GM12878 (cell line): ENCODE measurements around the gene INPP1. TPM values are rescaled to one million over a fixed set of nuclear protein-coding genes. Genes with fewer than 3 reads are reported as not detected.

Experiments
- ATAC-seq: fragments of 200-7000 bp; cut with Tn5 transposase; 3 replicates; pipeline ENCODE4 v1.9.1; 2020; ENCODE audit warnings: mild to moderate bottlenecking, moderate library complexity
- BruUV-seq: library from RNA; stranded (reverse); fragments of 400-500 nt; replicated peaks from 2 replicates; lab custom pipeline; 2021; lab: Mats Ljungman, UMichigan
- CTCF ChIA-PET: fragments of 300-600 bp; sonication (Branson Sonifier 250); formaldehyde crosslinking; extraction: SDS; loops from one replicate; lab custom pipeline; 2021; ENCODE audit warnings: inconsistent platforms; lab: Yijun Ruan, JAX
- POLR2A ChIA-PET: fragments of 350-600 bp; formaldehyde crosslinking; extraction: SDS; loops from one replicate; lab custom pipeline; 2021; ENCODE audit warnings: inconsistent platforms; lab: Charles Lee
- RAD21 ChIA-PET: fragments of 300-600 bp; sonication (Branson Sonifier 250); formaldehyde crosslinking; loops from one replicate; lab custom pipeline; 2023; ENCODE audit warnings: antibody characterized with exemption; ENCODE audit not compliant: unreplicated experiment; lab: Charles Lee
- SMC1A ChIA-PET: fragments of 300-600 bp; sonication (Branson Sonifier 250); formaldehyde crosslinking; loops from one replicate; lab custom pipeline; 2023; ENCODE audit not compliant: unreplicated experiment, uncharacterized antibody; lab: Charles Lee
- DNase-seq: peaks from one replicate; pipeline ENCODE4 v3.0.0-alpha.2; 2011; ENCODE audit warnings: low read depth, low spot score
- FAIRE-seq: peaks from 3 replicates; lab custom pipeline; 2011; peaks lifted over from hg19 to GRCh38; lab: Jason Lieb, UNC
- H2AFZ ChIP-seq: 2 replicates; pipeline ENCODE4 v1.6.0; 2011; ENCODE audit warnings: low read depth, low read length, control low read depth; ENCODE audit not compliant: control insufficient read depth
- H3K27ac ChIP-seq: 2 replicates; pipeline ENCODE4 v1.5.1; 2011; ENCODE audit warnings: control low read depth; ENCODE audit not compliant: control insufficient read depth, insufficient read depth
- H3K27me3 ChIP-seq, 2 experiments: replicated peaks in 1 of 2; 2 replicates each; pipeline versions ENCODE4 v1.6.0 to v1.6.1; 2011; ENCODE audit warnings: low read length in 1 of 2; ENCODE audit not compliant: control insufficient read depth in 2 of 2, insufficient read depth in 2 of 2
- H3K36me3 ChIP-seq, 2 experiments: 2 replicates each; pipeline ENCODE4 v1.5.1; 2011; ENCODE audit warnings: low read length in 1 of 2; ENCODE audit not compliant: control insufficient read depth in 2 of 2, insufficient read depth in 2 of 2
- H3K4me1 ChIP-seq: 2 replicates; pipeline ENCODE4 v1.6.1; 2011; ENCODE audit warnings: mild to moderate bottlenecking, low read length, moderate library complexity, mixed read lengths; ENCODE audit not compliant: control insufficient read depth, insufficient read depth
- H3K4me2 ChIP-seq: 2 replicates; pipeline ENCODE4 v1.6.0; 2011; ENCODE audit warnings: control low read depth; ENCODE audit not compliant: control insufficient read depth, insufficient read depth
- H3K4me3 ChIP-seq: fragments of 200-600 bp; sonication (generic); 2 replicates; pipeline ENCODE4 v1.5.1; 2016
- H3K79me2 ChIP-seq: 2 replicates; pipeline ENCODE4 v1.6.0; 2011; ENCODE audit warnings: low read length; ENCODE audit not compliant: control insufficient read depth, insufficient read depth
- H3K9ac ChIP-seq: 2 replicates; pipeline ENCODE4 v1.8.0; 2011; ENCODE audit warnings: low read length, control low read depth, mixed read lengths; ENCODE audit not compliant: control insufficient read depth, insufficient read depth
- H3K9me3 ChIP-seq: replicated peaks from 3 replicates; pipeline ENCODE4 v1.5.1; 2011; ENCODE audit warnings: mild to moderate bottlenecking, low read length; ENCODE audit not compliant: control insufficient read depth, insufficient read depth
- H4K20me1 ChIP-seq: 2 replicates; pipeline ENCODE4 v1.6.0; 2011; ENCODE audit not compliant: control insufficient read depth, insufficient read depth
- ATF3 ChIP-seq: IDR thresholded peaks from 2 replicates; pipeline ENCODE4 v1.6.1; 2011; ENCODE audit warnings: low read depth, mild to moderate bottlenecking, low read length, moderate library complexity, borderline replicate concordance; ENCODE audit errors: extremely low read depth
- BCL3 ChIP-seq: IDR thresholded peaks from 2 replicates; pipeline ENCODE4 v1.6.1; 2011; ENCODE audit warnings: borderline replicate concordance, low read depth, mild to moderate bottlenecking, moderate library complexity, low read length; ENCODE audit not compliant: insufficient read depth, poor library complexity, severe bottlenecking
- FOXM1 ChIP-seq: IDR thresholded peaks from 2 replicates; pipeline ENCODE4 v1.6.1; 2012; ENCODE audit warnings: low read depth, mild to moderate bottlenecking, inconsistent platforms, low read length, moderate library complexity
- LARP7 ChIP-seq: fragments of 450-650 bp; IDR thresholded peaks from 2 replicates; pipeline ENCODE4 v1.6.1; 2017; ENCODE audit warnings: mild to moderate bottlenecking
- MEF2A ChIP-seq: IDR thresholded peaks from 2 replicates; pipeline ENCODE4 v1.6.1; 2011; ENCODE audit warnings: low read depth, mild to moderate bottlenecking, low read length, moderate library complexity; ENCODE audit not compliant: insufficient read depth
- NBN ChIP-seq: fragments of 450-650 bp; IDR thresholded peaks from 2 replicates; pipeline ENCODE4 v1.6.1; 2016
- NFYA ChIP-seq: IDR thresholded peaks from 2 replicates; pipeline ENCODE4 v1.6.1; 2011; ENCODE audit warnings: low read depth, mild to moderate bottlenecking, low read length, improper control_type of control experiment, borderline replicate concordance
- SIX5 ChIP-seq: IDR thresholded peaks from 2 replicates; pipeline ENCODE4 v1.6.1; 2011; ENCODE audit warnings: mild to moderate bottlenecking, low read depth, low read length, moderate library complexity; ENCODE audit not compliant: severe bottlenecking
- SMC3 ChIP-seq: IDR thresholded peaks from 2 replicates; pipeline ENCODE4 v1.6.1; 2011; ENCODE audit warnings: low read length, improper control_type of control experiment, borderline replicate concordance
- TCF12 ChIP-seq: IDR thresholded peaks from 2 replicates; pipeline ENCODE4 v1.6.1; 2011; ENCODE audit warnings: low read depth, mild to moderate bottlenecking, low read length
- YY1 ChIP-seq: IDR thresholded peaks from 2 replicates; pipeline ENCODE4 v1.6.1; 2011; ENCODE audit warnings: low read depth, mild to moderate bottlenecking, low read length
- ZBTB11 ChIP-seq: fragments of 450-650 bp; formaldehyde crosslinking; IDR thresholded peaks from 2 replicates; pipeline ENCODE4 v1.5.0; 2022; ENCODE audit warnings: mild to moderate bottlenecking, missing genetic modification characterization
- ZNF24 ChIP-seq: fragments of 450-650 bp; IDR thresholded peaks from 2 replicates; pipeline ENCODE4 v1.6.1; 2017; ENCODE audit warnings: antibody characterized with exemption, mild to moderate bottlenecking
- WGBS: methylation state at CpG from one replicate; pipeline ENCODE4 v1.1.6; 2016; ENCODE audit warnings: low lambda C conversion rate; ENCODE audit not compliant: insufficient replicate concordance, insufficient coverage; ENCODE audit errors: missing lambda C conversion rate; 5-methylcytosine and 5-hydroxymethylcytosine counted together
- in situ Hi-C: fragments of 300-500 bp; cut with MboI; formaldehyde crosslinking; loops from 9 replicates; pipeline ENCODE4 v1.14.3; 2018; ENCODE audit warnings: mixed read lengths
- intact Hi-C: fragments of 100-400 bp; cut with micrococcal nuclease; formaldehyde crosslinking; loops from one replicate; pipeline ENCODE4 v1.14.2; 2022; ENCODE audit not compliant: unreplicated experiment
- polyA plus RNA-seq, 11 experiments: library from polyadenylated mRNA; depleted of rRNA in 4 of 11; unstranded in 6 of 11; stranded (reverse) in 5 of 11; fragments of >200 nt; fragmentation: Nextera tagmentation in 4 of 11; fragmentation: Illumina TruSeq in 1 of 11; extraction: Ambion mirVana in 4 of 11; extraction: Trizol in 1 of 11; gene quantifications; 1 replicate in 1 of 11; 2 replicates in 10 of 11; pipeline versions ENCODE4 v1.2.1 to v1.2.3, GENCODE V29; 2011 to 2016; ENCODE audit warnings: inconsistent platforms in 2 of 11, missing spikeins in 2 of 11, low read depth in 1 of 11
- total RNA-seq, 4 experiments: library from RNA; depleted of rRNA in 3 of 4; stranded (reverse); fragments of >200 nt in 3 of 4; fragmentation: Illumina TruSeq in 1 of 4; extraction: Trizol in 1 of 4; gene quantifications; 2 replicates each; pipeline versions ENCODE4 v1.2.1 to v1.2.3, GENCODE V29; 2013 to 2021
- TF ChIP-seq, protein P1 (sequence below), 3 experiments: IDR thresholded peaks in 2 of 3; conservative IDR thresholded peaks in 1 of 3; 2 replicates each; pipeline ENCODE4 v1.5.1; 2011; ENCODE audit warnings: low read depth in 3 of 3, low read length in 3 of 3, mild to moderate bottlenecking in 3 of 3, control low read depth in 2 of 3, moderate library complexity in 2 of 3, inconsistent platforms in 1 of 3, mixed read lengths in 1 of 3; ENCODE audit not compliant: control insufficient read depth in 2 of 3, insufficient read depth in 1 of 3; ENCODE audit errors: extremely low read depth in 1 of 3

INPP1 gene
- total and polyA plus RNA-seq, 10 of the 15 experiments (the other 5 are each of a cell fraction or from before 2014, with no cell fraction given), result 3.3 to 17.9 (median 11.1) TPM

DNA sequence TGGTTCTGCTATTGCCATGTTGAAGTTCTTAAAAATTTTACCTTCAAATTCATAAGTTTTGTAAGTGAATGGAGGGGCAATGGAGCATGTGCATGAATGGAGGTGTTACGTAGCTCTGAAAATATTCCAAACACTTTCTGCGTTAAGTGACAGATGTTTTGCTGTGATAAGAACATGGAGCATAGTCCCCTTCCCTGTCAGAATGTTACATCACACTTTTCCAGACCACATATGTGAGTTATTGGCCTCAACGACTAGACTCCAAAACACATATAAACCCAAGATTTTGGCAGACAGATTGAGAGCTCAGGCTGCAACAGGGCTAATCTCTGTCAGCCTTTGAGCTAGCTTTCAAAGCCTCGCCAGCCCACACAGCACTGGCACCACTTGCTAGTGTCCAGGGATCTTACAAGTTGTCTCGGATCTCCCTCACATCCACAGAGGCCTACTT, 37.6 kb downstream of the INPP1 start (continued):
- TF ChIP-seq MEF2A, result no peak
- no peak for TF ChIP-seq BCL3
- no peak for TF ChIP-seq TCF12

GRCh38 chr2:190382851-190383250, 39.5 kb downstream of the INPP1 start:
- H3K4me1 ChIP-seq, result no peaks in the 10 kb centered on the region
- no peak overlapping the region for H3K4me3 ChIP-seq
- intact Hi-C loops, result loop anchor here (1.0 to 5.0 kb wide), 4 partner anchors 128 to 421 kb away; no protein-coding TSS in a partner anchor
- ATAC-seq, result peak; percentile 98
- ChIA-PET POLR2A (no interaction called here), SMC1A (interaction anchor here (0.6 to 4.2 kb wide), 33 partner anchors 9 to 492 kb away, joined by 3 to 41 read pairs (median 3); partner anchors contain the start of gene NAB1), RAD21 (interaction anchor here (0.6 to 1.9 kb wide), 10 partner anchors 78 to 423 kb away, joined by 3 to 10 read pairs (median 4); partner anchors contain the start of gene NEMP2), CTCF (interaction anchor here (0.7 to 3.2 kb wide), 34 partner anchors 9 to 425 kb away, joined by 3 to 41 read pairs (median 4); no protein-coding TSS in a partner anchor)
- in situ Hi-C loops, result loop anchor here (5.0 kb wide), 1 partner anchor 419 kb away; no protein-coding TSS in a partner anchor
- 0% methylated on average over 1 of the region's 1 CpG for WGBS
- H3K4me2 ChIP-seq, result no peak overlapping the region
- H2AFZ ChIP-seq, result no peak overlapping the region
- H3K27me3 ChIP-seq, result no peaks in the 10 kb centered on the region
- no peaks in the 10 kb centered on the region for H4K20me1 ChIP-seq
- H3K9ac ChIP-seq, result no peak overlapping the region
- FAIRE-seq, result peak; percentile 97
- H3K36me3 ChIP-seq, result no peaks in the 10 kb centered on the region
- peak; percentile 43 for DNase-seq
- no peak overlapping the region for H3K27ac ChIP-seq
- no TSS peak for BruUV-seq
- H3K9me3 ChIP-seq, result no peaks in the 10 kb centered on the region
- no peaks in the 10 kb centered on the region for H3K79me2 ChIP-seq
- no peak for TF ChIP-seq ATF3
- TF ChIP-seq, protein P1, sequence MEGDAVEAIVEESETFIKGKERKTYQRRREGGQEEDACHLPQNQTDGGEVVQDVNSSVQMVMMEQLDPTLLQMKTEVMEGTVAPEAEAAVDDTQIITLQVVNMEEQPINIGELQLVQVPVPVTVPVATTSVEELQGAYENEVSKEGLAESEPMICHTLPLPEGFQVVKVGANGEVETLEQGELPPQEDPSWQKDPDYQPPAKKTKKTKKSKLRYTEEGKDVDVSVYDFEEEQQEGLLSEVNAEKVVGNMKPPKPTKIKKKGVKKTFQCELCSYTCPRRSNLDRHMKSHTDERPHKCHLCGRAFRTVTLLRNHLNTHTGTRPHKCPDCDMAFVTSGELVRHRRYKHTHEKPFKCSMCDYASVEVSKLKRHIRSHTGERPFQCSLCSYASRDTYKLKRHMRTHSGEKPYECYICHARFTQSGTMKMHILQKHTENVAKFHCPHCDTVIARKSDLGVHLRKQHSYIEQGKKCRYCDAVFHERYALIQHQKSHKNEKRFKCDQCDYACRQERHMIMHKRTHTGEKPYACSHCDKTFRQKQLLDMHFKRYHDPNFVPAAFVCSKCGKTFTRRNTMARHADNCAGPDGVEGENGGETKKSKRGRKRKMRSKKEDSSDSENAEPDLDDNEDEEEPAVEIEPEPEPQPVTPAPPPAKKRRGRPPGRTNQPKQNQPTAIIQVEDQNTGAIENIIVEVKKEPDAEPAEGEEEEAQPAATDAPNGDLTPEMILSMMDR (IDR thresholded peaks at IDR 0.05 in 2 of 3, conservative IDR thresholded peaks at IDR 0.05 in 1 of 3; ENCODE audit: control insufficient read depth in 2 of 3, extremely low read depth in 1 of 3, insufficient read depth in 1 of 3, low read depth in 3 of 3, low read length in 3 of 3), result peak; percentile 70 to 73 (median 72)
- no peak for TF ChIP-seq NFYA
- TF ChIP-seq NBN, result peak; percentile 41; the same call in 1 of the 2 replicates
- 0 out of 2 replicates have a peak, but pooled peaks have one; percentile 48 for TF ChIP-seq FOXM1
- no peak for TF ChIP-seq ZNF24
- TF ChIP-seq SIX5, result no peak
- peak; percentile 45; the same call in 1 of the 2 replicates for TF ChIP-seq YY1
- TF ChIP-seq SMC3, result peak; percentile 92
- TF ChIP-seq LARP7, result no peak
- TF ChIP-seq ZBTB11, result no peak
